ENCODE measurements around the gene SMCO2.

SMCO2 gene

DNA sequence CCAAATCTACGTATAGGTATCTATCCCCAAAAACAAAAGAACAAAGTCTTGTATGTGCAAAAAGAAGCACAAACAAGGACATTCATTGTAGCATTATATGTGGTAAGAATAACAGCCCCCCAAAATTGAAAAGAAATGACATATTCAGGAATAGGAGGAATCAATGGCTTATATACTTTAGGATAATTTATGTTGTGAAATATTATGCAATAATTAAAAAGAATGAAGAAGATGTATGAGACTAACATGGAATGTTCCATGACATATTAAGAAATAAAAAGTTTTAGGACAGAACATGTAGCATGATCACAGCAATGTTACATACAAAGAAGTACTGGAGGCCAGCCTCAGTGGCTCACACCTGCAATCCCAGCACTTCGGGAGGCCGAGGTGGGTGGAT, 9.1 kb downstream of the SMCO2 start:
- no peak for DNase-seq

DNA sequence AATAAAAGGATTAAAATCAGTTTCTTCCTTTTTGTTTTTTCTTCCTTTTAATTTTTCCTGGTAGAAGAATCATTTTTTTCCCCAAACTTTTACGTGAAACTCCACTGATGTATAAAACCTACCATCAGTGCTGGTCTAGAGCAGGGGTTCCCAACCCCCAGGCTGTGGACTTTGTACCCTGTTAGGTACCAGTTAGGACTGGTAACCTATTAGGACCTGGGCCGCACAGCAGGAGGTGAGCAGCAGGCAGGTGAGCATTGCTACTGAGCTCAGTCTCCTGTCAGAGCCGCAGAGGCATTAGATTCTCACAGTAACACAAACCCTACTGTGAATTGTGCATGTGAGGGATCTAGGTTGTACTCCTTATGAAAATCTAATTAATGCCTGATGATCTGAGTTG, 10.1 kb downstream of the SMCO2 start:
- DNase-seq, result no peak

DNA sequence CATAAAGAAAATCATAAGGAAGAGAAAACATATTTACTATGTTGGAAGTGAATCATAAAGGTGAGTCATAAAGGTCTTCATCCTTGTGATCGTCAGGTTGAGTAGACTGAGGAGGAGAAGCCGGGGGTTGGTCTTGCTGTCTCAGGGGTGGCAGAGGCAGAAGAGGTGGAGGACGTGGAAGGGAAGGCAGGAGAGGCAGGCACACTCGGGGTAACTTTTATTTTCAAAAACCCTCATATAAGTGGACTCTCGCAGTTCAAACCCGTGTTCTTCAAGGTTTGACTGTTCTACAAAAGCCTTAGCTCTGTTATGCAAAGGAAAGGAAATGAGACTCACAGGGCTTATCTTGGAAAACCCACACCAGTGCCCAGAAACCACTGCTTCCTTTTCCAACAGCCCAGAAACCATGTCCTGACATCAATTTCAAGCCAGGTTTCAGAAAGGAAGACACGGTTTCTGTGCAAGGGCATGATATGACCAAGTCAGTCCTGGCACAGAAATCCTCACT, 14.0 kb downstream of the SMCO2 start:
- peak; percentile 86 for DNase-seq

DNA sequence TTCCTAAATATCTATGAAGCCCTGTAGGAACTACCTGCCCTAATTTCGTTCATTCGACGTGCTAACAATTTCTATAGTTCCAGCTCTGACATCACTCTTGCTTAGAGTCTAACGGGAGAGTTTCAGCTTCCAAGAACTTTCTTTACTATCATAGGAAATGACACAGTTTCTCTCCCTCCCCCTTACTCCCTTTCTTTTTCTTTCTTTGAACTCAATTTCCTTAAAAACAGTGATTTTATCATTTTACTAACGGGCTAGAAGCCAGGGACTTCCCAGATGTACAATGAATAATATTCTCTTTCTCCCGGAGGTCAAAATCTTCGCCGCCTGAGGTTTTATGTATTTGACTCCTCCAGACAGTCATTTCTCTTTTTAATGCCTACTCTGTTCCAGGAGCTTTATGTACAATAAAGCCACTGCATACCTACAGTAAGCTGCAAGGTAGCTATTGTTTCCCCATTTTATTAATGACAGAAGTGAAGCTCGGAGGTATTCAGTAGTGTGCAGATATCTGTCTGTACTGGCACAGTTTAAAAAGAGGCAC, 15.7 kb downstream of the SMCO2 start:
- DNase-seq, result peak; percentile 63

DNA sequence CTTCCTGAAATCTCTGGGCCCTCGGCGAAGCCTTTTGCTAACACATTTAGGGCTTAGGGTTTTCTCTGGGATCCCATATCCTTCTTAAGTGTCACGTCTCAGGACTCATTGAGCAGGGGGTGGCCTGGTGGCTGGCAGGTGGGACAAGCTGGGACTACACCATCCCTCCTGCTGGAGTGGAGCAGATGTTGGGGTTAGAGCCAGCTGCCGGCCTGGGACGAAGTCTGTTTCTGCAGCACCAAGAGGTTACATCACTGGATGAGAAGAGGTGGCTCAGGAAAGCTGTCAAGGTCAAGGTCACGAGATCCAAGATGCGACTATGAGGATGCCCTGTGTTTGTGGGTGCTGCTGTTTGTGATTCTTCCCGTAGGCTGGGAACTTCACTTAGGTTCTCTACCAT, 16.3 kb downstream of the SMCO2 start:
- no peak for DNase-seq

DNA sequence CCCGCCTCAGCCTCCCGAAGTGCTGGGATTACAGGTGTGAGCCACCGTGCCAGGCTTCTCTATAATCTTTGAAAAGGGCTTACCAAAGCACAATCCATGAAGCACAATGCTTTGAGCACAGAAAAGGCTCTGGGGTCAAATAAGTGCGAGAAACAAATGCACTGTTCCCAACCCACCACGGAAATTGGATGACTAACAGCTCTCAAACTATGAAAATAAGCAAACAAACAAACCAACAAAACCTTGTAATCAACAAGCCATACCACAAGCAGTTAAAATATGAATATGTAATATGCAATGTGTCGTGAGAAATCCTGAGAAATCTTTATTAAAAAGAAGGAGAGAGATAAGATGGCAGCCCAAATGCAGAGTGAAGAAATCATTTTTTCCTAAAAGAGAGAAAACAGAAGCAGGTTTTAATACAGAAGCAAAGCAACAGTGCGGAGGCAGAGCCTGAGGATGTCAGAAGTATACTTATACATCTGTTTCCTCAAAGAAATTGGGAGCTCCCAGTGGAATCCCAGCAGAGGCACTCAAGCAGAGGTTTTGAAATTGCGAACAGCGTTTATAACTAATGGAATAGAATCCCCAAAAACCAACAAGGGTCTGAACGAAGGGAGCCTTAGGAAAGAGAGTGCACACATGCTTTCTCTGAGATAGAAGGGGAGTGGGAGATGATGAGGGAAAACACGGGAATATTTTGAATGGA, 17.1 kb downstream of the SMCO2 start:
- peak; percentile 64 for DNase-seq

DNA sequence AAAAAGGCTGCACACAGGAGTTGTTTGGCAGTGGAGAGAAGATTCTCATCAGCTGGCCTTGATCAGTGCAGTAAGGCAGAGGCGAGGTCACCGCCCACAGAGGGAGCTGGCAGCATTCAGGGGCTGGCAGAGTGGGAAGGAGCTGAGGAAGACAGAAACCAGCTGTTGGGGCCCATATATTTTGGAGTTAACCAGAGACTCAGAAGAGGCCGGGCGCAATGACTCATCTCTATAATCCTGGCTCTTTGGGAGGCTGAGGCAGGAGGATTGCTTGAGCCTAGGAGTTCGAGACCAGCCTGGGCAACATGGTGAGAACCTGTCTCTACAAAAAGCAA, 17.7 kb downstream of the SMCO2 start:
- DNase-seq, result peak; percentile 81

DNA sequence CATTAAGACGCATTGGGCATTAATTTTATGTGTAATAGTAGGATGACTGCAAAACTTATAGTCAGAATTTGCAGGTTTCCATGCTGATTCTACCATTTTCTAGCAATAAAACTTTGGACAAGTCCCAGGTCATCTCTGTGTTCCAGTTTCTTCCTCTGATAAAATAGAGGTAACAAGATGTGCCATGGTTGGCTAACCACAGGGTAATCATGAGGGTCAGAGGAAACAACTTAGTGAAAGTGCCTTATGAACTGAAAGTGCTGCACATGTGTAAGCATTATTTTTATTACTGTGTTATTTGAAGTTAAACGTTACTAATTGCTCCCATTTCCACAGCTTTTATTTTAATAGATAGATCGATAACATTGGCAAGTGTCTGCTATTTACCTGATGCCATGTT, 21.1 kb downstream of the SMCO2 start:
- DNase-seq, result no peak

DNA sequence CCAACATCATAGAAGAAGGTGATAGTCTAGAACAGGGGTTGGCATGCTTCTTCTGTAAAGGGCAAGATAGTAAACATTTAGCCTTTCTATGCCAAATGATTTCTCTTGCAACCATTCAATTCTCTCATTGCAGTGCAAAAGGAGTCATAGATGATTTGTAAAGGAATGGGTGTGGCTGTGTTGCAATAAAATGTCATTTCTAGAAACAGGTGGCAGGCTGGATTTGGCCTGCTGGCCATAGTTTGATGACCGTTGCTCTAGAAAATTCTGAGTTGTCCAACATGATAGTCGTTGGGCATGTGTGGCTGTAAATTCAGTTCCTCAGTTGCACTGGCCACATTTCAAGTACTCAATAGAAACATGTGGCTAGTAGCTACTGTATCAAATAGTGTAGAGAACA, 21.7 kb downstream of the SMCO2 start:
- DNase-seq, result no peak

DNA sequence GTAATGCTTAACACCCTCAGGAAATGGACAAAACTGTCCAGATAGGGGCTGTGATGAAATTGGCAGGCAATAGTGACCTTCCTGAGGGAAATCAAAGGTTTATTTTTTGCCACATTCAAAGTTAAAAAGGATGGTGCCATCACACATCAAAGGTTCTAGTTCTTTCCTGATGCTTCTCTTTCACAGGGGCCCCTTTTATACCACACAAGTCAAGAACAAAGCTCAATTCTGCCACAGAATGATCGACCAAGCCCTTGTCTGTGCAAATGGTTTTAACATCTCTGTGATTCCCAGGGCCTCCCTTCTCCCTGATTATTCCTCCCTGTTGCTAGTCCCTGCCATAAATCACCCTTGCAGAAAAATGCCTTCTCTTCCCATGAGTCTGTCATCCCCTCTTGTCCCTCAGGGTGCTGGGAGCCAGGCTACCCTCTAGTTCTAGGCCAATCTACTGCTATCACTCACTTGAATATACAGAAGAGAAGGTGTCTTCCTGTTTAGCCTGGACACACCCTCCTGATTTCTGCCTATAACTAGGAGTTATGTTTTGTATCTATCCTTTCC, 22.7 kb downstream of the SMCO2 start:
- DNase-seq, result no peak

DNA sequence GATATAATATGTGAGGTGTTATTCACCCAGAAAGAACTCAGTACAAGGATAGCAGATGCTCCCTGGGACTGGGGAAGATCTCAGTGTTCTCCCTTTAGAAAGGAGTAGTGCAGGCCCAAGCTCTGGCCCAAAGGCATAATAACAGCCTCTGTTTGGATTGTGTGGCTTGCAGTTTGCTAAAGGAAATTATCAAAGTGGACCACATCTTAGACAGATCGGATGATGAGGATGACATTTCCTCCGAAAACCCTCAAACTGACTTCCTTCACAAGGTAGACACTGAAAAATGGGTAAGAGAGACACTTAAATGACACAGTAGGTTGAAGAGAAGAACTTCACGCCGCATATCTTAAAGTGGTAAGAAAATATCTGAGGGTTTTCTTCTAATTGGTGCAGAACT, 26.1 kb downstream of the SMCO2 start:
- no peak for DNase-seq

DNA sequence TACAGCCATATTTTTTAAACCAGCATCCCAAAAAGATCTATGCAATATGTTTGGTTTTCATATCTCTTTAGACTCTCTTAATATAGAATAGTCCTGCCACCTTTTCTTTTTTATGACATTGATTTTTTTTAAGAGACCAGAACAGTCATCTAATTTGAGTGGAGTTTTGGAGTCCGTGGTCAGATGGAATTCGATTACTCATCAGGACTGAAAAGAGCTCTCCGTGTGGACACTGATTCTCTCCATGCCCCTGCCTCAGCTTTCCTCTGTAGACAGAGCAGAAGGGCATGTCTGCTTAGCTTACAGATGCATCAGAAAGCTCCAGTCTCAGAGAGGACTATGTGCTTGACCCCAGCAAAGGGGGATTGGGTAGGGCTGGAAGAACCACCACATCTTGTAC, 27.8 kb downstream of the SMCO2 start:
- no peak for DNase-seq

DNA sequence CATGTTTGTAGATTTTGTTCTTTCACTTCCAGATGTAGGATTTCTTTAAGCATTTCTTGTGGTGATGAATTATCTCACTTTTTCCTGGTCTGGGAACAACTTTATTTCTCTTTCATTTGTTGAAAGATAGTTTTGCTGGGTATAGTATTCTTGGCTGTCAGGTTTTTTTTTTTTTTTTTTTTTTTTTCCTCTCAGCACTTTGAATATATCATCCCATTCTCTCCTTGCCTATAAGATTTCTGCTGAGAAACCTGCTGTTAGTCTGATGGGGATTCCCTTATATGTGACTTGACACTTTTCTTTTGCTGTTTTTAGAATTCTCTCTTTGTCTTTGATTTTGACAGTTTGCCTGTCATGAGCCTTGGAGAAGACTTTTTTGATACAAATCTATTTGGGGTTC, 30.5 kb downstream of the SMCO2 start:
- DNase-seq, result no peak

DNA sequence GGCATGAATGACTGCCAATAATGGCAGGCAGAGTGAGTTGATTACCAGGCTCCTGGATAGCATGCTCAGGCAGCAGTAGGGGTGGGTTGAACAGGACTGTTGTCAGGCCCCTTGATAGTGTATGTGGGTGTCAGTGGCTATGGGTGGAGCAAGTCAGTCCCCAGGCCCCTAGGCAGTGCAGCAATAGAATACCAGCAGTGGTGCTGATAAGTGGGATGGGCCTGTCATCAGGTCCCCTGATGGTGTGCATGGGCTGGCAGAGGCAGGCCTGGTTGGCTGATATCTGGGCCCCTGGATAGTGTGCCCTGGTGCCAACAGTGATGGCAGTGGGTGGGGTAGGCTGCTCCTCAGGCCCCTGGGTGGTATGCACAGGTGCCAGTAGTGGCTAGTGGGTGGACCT, 32.4 kb downstream of the SMCO2 start:
- DNase-seq, result no peak

DNA sequence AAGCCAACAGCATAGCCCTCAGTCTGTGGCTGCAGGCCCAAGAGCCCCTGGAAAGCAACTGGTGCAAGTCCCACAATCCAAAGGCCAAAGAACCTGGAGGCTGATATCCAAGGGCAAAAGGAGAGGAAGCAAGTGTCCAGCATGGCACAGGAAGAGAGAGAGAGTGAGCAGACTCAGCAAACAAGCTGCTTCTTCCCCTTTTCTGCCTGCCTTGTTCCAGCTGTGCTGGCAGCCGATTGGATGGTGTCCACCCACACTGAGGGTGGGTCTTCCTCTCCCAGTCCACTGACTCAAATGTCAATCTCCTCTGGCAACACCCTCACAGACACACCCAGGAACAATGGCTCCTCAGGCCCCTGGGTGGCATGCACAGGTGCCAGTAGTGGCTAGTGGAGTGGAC, 33.5 kb downstream of the SMCO2 start:
- DNase-seq, result no peak

DNA sequence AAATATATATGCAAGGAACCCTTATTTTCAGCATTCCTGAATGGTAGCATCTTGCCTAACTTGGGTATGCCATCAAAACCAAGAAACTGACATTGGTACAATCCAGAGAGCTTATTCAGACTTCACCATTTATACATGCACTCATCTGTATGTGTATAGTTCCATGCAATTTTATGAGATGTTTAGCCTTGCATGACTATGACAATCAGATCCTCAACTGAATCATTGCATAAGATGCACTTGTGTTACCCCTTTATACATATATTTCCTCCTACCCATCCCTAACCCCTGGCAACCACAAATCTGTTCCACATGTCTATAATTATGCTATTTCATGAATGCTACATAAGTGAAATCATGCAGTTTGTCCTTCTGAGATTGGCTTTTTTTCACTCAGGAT, 40.4 kb downstream of the SMCO2 start:
- DNase-seq, result no peak

DNA sequence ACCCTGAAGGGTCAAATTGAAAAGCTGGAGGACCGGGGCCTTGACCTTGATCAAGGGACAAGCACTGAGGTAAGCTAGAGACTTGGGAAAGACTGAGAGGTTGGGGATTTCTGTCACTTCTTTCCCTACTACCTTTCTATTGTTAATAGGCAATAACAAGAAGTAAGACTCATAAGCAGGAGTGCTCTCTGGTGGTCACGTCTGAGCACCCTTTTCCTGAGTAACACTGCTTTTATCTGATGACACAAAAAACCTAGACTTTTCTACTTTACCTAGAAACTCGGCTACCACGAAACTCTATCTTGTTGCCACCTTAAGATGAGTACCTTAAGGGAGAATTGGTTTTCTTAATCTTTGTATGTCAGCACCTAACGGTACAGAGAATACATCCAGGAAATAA, 41.9 kb downstream of the SMCO2 start:
- no peak for DNase-seq

DNA sequence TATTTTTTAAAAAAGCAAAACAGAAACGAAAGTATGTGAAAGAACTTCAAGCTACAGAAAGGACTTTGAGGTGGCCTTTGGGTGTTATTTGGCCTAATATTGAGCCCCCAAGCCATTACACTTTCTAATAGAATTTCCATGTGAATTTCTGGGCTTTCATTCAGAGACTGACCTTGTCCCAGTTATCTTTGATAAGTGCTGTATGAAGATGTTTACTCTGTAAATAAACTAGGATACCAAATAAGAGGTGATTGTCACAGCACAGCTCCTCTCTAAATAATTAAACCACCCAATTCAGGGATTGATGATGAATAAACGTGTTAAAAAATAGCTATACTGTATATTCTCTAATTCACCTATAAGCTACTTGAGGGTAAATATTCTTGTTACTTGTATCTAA, 44.7 kb downstream of the SMCO2 start:
- DNase-seq, result no peak

DNA sequence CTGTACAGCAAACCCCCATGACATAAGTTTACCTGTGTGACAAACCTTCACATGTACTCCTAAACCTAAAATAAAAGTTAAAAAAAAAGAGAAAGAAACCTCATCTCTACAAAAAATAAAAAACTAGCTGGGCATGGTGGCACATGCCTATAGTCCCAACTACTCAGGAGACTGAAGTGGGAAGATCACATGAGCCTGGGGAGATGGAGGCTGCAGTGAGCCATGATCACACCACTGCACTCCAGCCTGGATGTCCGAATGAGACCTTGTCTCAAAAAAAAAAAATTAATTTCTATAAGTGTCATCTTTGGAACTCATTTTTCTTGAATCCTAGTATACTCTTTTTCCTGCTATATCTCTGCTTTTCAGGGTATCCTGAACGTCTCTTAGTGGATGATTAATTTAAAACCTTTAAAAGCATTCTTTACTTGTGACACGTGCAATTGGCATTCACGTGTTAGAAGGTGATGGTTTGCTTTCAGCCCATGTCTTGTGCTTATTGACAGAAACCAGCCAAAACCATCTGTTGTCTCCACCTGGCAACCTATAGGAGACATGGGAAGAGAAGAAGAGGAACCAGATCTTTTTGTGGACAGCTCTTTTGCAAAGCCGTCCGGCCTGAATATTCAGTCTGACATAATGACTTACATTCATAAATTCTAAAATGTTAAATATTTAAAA, 46.9 kb downstream of the SMCO2 start:
- no peak for DNase-seq

DNA sequence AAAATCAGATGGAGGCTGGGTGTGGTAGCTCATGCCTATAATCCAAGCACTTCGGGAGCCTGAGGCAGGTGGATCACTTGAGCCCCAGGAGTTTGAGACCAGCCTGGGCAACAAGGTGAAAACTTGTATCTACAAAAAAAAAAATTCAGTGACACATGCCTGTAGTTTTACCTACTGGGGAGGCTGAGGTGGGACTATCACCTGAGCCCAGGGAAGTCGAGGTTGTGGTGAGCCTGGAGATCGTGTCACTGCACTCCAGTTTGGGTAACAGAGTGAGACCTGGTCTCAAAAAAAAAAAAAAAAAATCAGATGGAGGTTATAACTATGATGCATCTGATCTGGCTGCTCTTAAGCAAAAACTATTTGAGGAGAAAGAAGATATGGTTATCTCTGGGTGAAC, 50.9 kb downstream of the SMCO2 start:
- DNase-seq, result no peak

DNA sequence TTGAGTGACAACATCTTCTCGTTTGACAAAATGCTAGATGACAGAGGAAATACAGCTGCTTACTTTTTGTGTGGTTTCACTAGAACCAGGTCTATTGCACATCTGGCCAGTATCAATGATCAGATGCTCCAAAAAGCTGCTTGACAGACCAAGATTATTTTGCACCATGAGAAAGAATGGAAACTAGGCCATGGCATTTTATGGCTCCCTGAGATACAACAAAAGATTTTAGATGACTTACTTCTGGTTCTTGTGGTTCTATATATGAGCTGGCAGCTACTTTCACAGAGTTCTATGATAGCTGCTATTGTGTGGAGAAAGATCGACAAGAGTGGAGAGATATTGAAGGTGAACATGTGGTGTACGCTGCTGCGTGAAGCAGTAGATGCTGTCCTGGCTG, 51.6 kb downstream of the SMCO2 start:
- DNase-seq, result peak; percentile 90

DNA sequence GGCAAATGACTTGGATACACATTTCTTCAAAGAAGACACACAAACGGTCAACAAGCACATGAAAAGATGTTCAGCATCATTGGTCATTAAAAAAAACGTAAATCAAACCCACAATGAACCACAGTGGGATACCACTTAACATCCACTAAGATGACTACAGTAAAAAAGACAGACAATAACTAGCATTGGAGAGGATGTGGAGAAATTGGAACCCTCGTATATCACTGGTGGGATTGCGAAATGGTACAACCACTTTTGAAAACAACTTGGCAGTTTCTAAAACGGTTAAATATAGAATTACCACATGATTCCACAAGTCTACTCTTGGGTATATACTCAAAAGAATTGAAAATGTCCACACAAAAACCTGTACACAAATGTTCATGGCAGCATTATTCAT, 52.2 kb downstream of the SMCO2 start:
- peak; percentile 65 for DNase-seq

DNA sequence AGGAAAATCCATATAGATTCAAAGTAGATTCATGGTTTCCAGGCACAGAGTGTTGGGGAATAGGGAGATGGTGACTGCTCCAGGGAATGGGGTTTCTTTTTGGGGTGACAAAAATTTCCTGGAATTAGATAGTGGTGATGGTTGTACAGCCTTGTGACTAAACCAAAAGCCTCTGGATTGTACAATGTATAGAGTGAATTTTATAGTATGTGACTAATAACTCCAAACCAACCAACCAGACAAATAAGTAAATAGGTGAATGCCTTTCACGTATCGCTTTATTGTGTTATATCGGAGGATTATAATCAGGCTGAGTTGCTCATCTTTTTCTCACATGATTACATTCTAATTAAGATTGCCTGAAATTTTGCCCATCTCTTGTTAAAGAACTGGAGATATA, 52.8 kb downstream of the SMCO2 start:
- DNase-seq, result no peak

DNA sequence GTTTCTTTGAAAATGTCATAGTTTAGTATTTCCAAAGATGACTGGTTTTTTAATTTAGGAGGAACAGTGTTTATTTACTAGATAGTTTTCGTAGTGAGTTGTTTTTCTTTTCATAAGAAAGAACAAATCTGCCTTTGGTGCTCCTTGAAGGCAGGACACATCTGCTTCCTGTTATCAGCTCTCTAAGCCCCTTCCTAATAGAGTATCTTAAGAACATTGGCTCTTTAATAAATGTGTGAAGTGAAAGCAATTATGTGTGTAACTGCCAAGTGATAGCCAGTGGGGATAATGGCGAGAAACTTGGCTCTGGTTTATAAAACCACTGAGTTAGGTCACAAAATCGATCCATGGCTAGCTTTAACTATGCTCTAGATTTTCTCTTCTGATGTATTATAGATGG, 54.0 kb downstream of the SMCO2 start:
- no peak for DNase-seq

All from activated CD4-positive, alpha-beta T cell treated with anti-CD3 and anti-CD28 coated beads, Interleukin-10, Interleukin-2, amounts not matched to agents 100 ng/mL and 50 ng/mL, durations not matched to agents 16 hours and 8 hours (primary cell).